SK-N-MC (cell line): Measurements from ENCODE around the gene PFN3.

Experiments used
- EZH2 ChIP-seq: fragments of 200-600 bp; sonication (generic); IDR thresholded peaks from one replicate; pipeline ENCODE4 v1.6.1; 2017; ENCODE audit warnings: antibody characterized with exemption
- FOXP2 ChIP-seq: optimal IDR thresholded peaks from 2 replicates; pipeline ENCODE3; 2011; ENCODE audit warnings: mild to moderate bottlenecking, moderate library complexity; ENCODE audit not compliant: insufficient read depth; ENCODE audit errors: extremely low read length, control extremely low read depth
- POLR2AphosphoS5 ChIP-seq: IDR thresholded peaks from 2 replicates; pipeline ENCODE4 v1.6.1; 2012; ENCODE audit warnings: mild to moderate bottlenecking, low read depth, low read length, borderline replicate concordance

- no peak for TF ChIP-seq EZH2
- no peak for TF ChIP-seq POLR2AphosphoS5
- TF ChIP-seq FOXP2 = no peak
Measured at GRCh38 chr5:177397875-177398390, 2.5 kb downstream of the PFN3 start.
